Measurements from ENCODE around the gene ASIC3.

GRCh38 chr7:151008143-151008510 is 40.2 kb upstream of the ASIC3 start:
- TF ChIP-seq, protein P1, sequence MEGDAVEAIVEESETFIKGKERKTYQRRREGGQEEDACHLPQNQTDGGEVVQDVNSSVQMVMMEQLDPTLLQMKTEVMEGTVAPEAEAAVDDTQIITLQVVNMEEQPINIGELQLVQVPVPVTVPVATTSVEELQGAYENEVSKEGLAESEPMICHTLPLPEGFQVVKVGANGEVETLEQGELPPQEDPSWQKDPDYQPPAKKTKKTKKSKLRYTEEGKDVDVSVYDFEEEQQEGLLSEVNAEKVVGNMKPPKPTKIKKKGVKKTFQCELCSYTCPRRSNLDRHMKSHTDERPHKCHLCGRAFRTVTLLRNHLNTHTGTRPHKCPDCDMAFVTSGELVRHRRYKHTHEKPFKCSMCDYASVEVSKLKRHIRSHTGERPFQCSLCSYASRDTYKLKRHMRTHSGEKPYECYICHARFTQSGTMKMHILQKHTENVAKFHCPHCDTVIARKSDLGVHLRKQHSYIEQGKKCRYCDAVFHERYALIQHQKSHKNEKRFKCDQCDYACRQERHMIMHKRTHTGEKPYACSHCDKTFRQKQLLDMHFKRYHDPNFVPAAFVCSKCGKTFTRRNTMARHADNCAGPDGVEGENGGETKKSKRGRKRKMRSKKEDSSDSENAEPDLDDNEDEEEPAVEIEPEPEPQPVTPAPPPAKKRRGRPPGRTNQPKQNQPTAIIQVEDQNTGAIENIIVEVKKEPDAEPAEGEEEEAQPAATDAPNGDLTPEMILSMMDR (IDR thresholded peaks at IDR 0.05): no peak
- TF ChIP-seq EP300 (IDR thresholded peaks at IDR 0.05) (no peak), POLR2A (IDR thresholded peaks at IDR 0.05) (no peak), POLR2AphosphoS5 (IDR thresholded peaks at IDR 0.05) (no peak)

All from stomach (tissue), 4 donors.